Sigmoid colon (tissue), 3 donors: ENCODE results near the gene NOTCH1.

Experiments used
- POLR2A ChIP-seq, 2 donors: fragments of 450-650 bp; IDR thresholded peaks; one replicate each; pipeline ENCODE4 v1.6.1; 2016; ENCODE audit warnings: antibody characterized with exemption in 2 of 2, mild to moderate bottlenecking in 2 of 2, moderate library complexity in 2 of 2
- TF ChIP-seq, protein P1 (sequence below), 4 experiments: fragments of 450-650 bp in 3 of 4; fragments of 200-600 bp in 1 of 4; IDR thresholded peaks; one replicate each; pipeline ENCODE4 v1.5.1; 2016 to 2019; ENCODE audit warnings: antibody characterized with exemption in 4 of 4, mild to moderate bottlenecking in 3 of 4, moderate library complexity in 2 of 4

DNA sequence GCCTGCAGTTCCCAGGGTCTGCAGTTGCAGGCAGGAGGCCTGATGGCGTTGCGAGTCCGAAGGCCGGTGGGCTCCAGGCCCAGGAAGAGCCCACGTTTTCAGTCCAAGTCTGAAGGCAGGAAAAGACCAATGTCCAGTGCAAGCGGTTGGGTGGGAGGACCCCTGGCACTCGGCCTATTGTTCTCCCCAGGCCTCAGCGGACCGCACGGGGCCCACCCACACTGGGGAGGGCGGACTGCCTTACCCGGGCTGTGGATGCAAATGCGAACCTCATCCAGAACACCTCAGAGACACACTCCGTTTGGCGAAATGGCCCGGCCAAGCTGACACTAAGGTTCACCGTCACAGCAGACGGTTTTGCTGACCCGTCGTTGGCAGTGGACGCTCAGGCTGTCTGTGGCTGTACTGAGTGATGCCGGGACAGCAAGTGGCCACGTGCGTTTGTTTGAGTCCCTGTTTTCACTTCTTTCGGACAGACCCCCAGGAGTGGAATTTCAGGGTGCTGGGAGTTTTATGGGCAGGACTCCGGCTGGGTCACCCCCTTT lies 52.8 kb downstream of the NOTCH1 start:
- TF ChIP-seq, protein P1, sequence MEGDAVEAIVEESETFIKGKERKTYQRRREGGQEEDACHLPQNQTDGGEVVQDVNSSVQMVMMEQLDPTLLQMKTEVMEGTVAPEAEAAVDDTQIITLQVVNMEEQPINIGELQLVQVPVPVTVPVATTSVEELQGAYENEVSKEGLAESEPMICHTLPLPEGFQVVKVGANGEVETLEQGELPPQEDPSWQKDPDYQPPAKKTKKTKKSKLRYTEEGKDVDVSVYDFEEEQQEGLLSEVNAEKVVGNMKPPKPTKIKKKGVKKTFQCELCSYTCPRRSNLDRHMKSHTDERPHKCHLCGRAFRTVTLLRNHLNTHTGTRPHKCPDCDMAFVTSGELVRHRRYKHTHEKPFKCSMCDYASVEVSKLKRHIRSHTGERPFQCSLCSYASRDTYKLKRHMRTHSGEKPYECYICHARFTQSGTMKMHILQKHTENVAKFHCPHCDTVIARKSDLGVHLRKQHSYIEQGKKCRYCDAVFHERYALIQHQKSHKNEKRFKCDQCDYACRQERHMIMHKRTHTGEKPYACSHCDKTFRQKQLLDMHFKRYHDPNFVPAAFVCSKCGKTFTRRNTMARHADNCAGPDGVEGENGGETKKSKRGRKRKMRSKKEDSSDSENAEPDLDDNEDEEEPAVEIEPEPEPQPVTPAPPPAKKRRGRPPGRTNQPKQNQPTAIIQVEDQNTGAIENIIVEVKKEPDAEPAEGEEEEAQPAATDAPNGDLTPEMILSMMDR (IDR thresholded peaks at IDR 0.05), result no peak
- TF ChIP-seq POLR2A (IDR thresholded peaks at IDR 0.05), result no peak
